Neural cell (in vitro differentiated cells): Measurements from ENCODE around the gene ATF6. TPM values are rescaled to one million over a fixed set of nuclear protein-coding genes. Genes with fewer than 3 reads are reported as not detected.

Experiments
- H2AFZ ChIP-seq: fragments of 200-600, 300-800 bp; sonication (generic), shearing (Covaris generic); 2 replicates; pipeline ENCODE4 v1.6.0; 2014; ENCODE audit warnings: low read depth, mild to moderate bottlenecking, antibody characterized with exemption, low read length, moderate library complexity
- H3F3A ChIP-seq: fragments of 200-600 bp; shearing (Covaris generic); 2 replicates; pipeline ENCODE4 v1.6.1; 2016; ENCODE audit warnings: mild to moderate bottlenecking, moderate library complexity, mixed read lengths, antibody characterized with exemption, low read length; ENCODE audit not compliant: insufficient read depth, poor library complexity, severe bottlenecking
- H3K27ac ChIP-seq: fragments of 200-600, 300-800 bp; sonication (generic), shearing (Covaris generic); 2 replicates; pipeline ENCODE4 v1.5.1; 2014; ENCODE audit warnings: mild to moderate bottlenecking, low read length, moderate library complexity
- H3K27me3 ChIP-seq: fragments of 300-800, 200-600 bp; sonication (generic), shearing (Covaris generic); 2 replicates; pipeline ENCODE4 v1.6.0; 2014; ENCODE audit warnings: mild to moderate bottlenecking, low read depth, low read length, moderate library complexity; ENCODE audit not compliant: insufficient read depth
- H3K36me3 ChIP-seq: fragments of 300-800, 200-600 bp; sonication (generic), shearing (Covaris generic); 2 replicates; pipeline ENCODE4 v1.5.1; 2014; ENCODE audit warnings: mild to moderate bottlenecking, antibody characterized with exemption, low read length, moderate library complexity; ENCODE audit not compliant: insufficient read depth
- H3K4me2 ChIP-seq: fragments of 300-800, 200-600 bp; sonication (generic), shearing (Covaris generic); 2 replicates; pipeline ENCODE4 v1.6.0; 2014; ENCODE audit warnings: mild to moderate bottlenecking, low read length
- H3K4me3 ChIP-seq: fragments of 300-800, 200-600 bp; sonication (generic), shearing (Covaris generic); 2 replicates; pipeline ENCODE4 v1.5.1; 2014; ENCODE audit warnings: mild to moderate bottlenecking, low read length, moderate library complexity
- H3K79me2 ChIP-seq: fragments of 200-600 bp; shearing (Covaris generic); replicated peaks from 2 replicates; pipeline ENCODE4 v1.6.0; 2014; ENCODE audit warnings: mild to moderate bottlenecking, low read length, moderate library complexity; ENCODE audit not compliant: insufficient read depth
- H3K9ac ChIP-seq: fragments of 300-800, 200-600 bp; sonication (generic), shearing (Covaris generic); 2 replicates; pipeline ENCODE4 v1.6.1; 2016; ENCODE audit warnings: mild to moderate bottlenecking, low read length, mixed read lengths
- H3K9me2 ChIP-seq: fragments of 200-600 bp; shearing (Covaris generic); 2 replicates; pipeline ENCODE4 v1.6.1; 2016; ENCODE audit warnings: mild to moderate bottlenecking, low read length, mixed read lengths; ENCODE audit not compliant: insufficient read depth
- H3K9me3 ChIP-seq: fragments of 200-600, 300-800 bp; sonication (generic), shearing (Covaris generic); 2 replicates; pipeline ENCODE4 v1.6.1; 2016; ENCODE audit warnings: mild to moderate bottlenecking, mixed run types, low read length, moderate library complexity, mixed read lengths
- H4K20me1 ChIP-seq: fragments of 200-600 bp; shearing (Covaris generic); 2 replicates; pipeline ENCODE4 v1.6.1; 2016; ENCODE audit warnings: mild to moderate bottlenecking, mixed run types; ENCODE audit not compliant: insufficient read depth
- CTCF ChIP-seq: fragments of 450-650 bp; IDR thresholded peaks from 2 replicates; pipeline ENCODE4 v1.5.1; 2014; ENCODE audit warnings: antibody characterized with exemption, mild to moderate bottlenecking, moderate library complexity; ENCODE audit not compliant: poor library complexity, severe bottlenecking
- EP300 ChIP-seq: fragments of 450-650 bp; conservative IDR thresholded peaks from 2 replicates; pipeline ENCODE4 v1.6.1; 2014; ENCODE audit warnings: antibody characterized with exemption, mild to moderate bottlenecking, moderate library complexity; ENCODE audit not compliant: poor library complexity, severe bottlenecking
- EZH2 ChIP-seq: fragments of 200-600, 300-800 bp; shearing (Covaris generic), sonication (generic); IDR thresholded peaks from 2 replicates; pipeline ENCODE4 v1.6.1; 2014; ENCODE audit warnings: antibody characterized with exemption, low read length, borderline replicate concordance, mild to moderate bottlenecking; ENCODE audit not compliant: insufficient read depth, poor library complexity, severe bottlenecking
- MXI1 ChIP-seq: fragments of 450-650 bp; conservative IDR thresholded peaks from 2 replicates; pipeline ENCODE4 v1.6.1; 2014; ENCODE audit warnings: antibody characterized with exemption, mild to moderate bottlenecking; ENCODE audit not compliant: poor library complexity, severe bottlenecking
- POLR2AphosphoS5 ChIP-seq: IDR thresholded peaks from 2 replicates; pipeline ENCODE4 v1.6.1; 2012
- RAD21 ChIP-seq: fragments of 450-650 bp; conservative IDR thresholded peaks from 2 replicates; pipeline ENCODE4 v1.6.1; 2014; ENCODE audit warnings: antibody characterized with exemption, mild to moderate bottlenecking, moderate library complexity
- SMC3 ChIP-seq: fragments of 450-650 bp; conservative IDR thresholded peaks from 2 replicates; pipeline ENCODE4 v1.6.1; 2014; ENCODE audit warnings: antibody characterized with exemption, mild to moderate bottlenecking, moderate library complexity; ENCODE audit not compliant: poor library complexity
- TAF1 ChIP-seq: IDR thresholded peaks from 2 replicates; pipeline ENCODE4 v1.6.1; 2012; ENCODE audit warnings: low read depth
- polyA plus RNA-seq: library from polyadenylated mRNA; depleted of rRNA; stranded (reverse); fragments of >200 nt; gene quantifications from 2 replicates; pipeline ENCODE4 v1.2.3, GENCODE V29; 2014
- TF ChIP-seq, protein P1 (sequence below): IDR thresholded peaks from 2 replicates; pipeline ENCODE4 v1.6.1; 2012; ENCODE audit warnings: borderline replicate concordance

ATF6 gene
- polyA plus RNA-seq, 1 donor from 2014 or later: 16.6 TPM

GRCh38 chr1:161727256-161727924, 38.7 kb upstream of the ATF6 start:
- Histone ChIP-seq H3K27me3 (peaks cover 9% of the 10 kb centered on the region), H3K4me3 (peak overlapping the region; percentile 97), H3K9me2 (no peaks in the 10 kb centered on the region), H3K9me3 (no peaks in the 10 kb centered on the region), H3K36me3 (no peaks in the 10 kb centered on the region), H4K20me1 (no peaks in the 10 kb centered on the region), H3K79me2 (no peaks in the 10 kb centered on the region), H3F3A (no peaks in the 10 kb centered on the region), H3K4me2 (no peak overlapping the region), H3K9ac (peak overlapping the region; percentile 77), H2AFZ (peak overlapping the region; percentile 56), H3K27ac (peak overlapping the region; percentile 55)
- no peak for TF ChIP-seq EZH2
- no peak for TF ChIP-seq POLR2AphosphoS5
- no peak for TF ChIP-seq CTCF
- TF ChIP-seq, protein P1, sequence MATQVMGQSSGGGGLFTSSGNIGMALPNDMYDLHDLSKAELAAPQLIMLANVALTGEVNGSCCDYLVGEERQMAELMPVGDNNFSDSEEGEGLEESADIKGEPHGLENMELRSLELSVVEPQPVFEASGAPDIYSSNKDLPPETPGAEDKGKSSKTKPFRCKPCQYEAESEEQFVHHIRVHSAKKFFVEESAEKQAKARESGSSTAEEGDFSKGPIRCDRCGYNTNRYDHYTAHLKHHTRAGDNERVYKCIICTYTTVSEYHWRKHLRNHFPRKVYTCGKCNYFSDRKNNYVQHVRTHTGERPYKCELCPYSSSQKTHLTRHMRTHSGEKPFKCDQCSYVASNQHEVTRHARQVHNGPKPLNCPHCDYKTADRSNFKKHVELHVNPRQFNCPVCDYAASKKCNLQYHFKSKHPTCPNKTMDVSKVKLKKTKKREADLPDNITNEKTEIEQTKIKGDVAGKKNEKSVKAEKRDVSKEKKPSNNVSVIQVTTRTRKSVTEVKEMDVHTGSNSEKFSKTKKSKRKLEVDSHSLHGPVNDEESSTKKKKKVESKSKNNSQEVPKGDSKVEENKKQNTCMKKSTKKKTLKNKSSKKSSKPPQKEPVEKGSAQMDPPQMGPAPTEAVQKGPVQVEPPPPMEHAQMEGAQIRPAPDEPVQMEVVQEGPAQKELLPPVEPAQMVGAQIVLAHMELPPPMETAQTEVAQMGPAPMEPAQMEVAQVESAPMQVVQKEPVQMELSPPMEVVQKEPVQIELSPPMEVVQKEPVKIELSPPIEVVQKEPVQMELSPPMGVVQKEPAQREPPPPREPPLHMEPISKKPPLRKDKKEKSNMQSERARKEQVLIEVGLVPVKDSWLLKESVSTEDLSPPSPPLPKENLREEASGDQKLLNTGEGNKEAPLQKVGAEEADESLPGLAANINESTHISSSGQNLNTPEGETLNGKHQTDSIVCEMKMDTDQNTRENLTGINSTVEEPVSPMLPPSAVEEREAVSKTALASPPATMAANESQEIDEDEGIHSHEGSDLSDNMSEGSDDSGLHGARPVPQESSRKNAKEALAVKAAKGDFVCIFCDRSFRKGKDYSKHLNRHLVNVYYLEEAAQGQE: no peak
- TF ChIP-seq EP300: no peak
- TF ChIP-seq SMC3: no peak
- no peak for TF ChIP-seq RAD21
- TF ChIP-seq TAF1: no peak
- TF ChIP-seq MXI1: no peak

GRCh38 chr1:161728376-161729226, 37.5 kb upstream of the ATF6 start:
- Histone ChIP-seq H3K27ac (no peak overlapping the region), H3K9me2 (no peaks in the 10 kb centered on the region), H2AFZ (no peak overlapping the region), H3K9me3 (no peaks in the 10 kb centered on the region), H3K4me3 (no peak overlapping the region), H4K20me1 (no peaks in the 10 kb centered on the region), H3K36me3 (no peaks in the 10 kb centered on the region), H3K4me2 (no peak overlapping the region), H3F3A (no peaks in the 10 kb centered on the region), H3K79me2 (no peaks in the 10 kb centered on the region), H3K9ac (no peak overlapping the region), H3K27me3 (peaks cover 9% of the 10 kb centered on the region)
- TF ChIP-seq TAF1 (no peak), EP300 (no peak), SMC3 (no peak), EZH2 (no peak), MXI1 (no peak), POLR2AphosphoS5 (no peak)
- TF ChIP-seq, protein P1: no peak
